ENCODE results near the gene MYH16.
"Not testable (repeated sequence)": the region's sequence is repeated elsewhere in the genome, so short reads cannot be mapped to it uniquely, and the experiment has no call there.

Gene MYH16

DNA sequence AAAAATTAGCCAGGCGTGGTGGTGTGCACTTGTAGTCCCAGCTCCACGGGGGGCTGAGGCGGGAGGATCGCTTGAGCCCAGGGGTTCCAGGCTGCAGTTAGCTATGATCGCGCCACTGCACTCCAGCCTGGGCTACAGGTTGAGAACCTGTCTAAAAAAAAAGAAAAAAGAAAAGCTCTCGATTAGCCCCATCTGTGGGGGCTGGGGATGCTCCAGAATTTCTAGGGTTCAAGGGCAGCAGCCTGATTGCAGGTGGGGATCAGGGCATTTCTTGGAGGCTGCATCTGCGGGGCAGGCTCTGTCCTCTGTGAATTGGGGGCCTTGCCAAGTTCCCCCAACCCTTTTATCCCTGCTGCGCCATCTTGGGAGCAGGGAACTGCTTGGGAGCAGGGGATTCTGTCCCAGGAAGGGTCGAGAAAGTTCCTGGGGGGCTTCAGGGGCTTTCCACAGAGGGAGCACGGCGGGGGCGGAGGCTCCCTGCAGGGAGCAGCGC lies 52.4 kb downstream of the MYH16 start:
- TF ChIP-seq, protein P1, sequence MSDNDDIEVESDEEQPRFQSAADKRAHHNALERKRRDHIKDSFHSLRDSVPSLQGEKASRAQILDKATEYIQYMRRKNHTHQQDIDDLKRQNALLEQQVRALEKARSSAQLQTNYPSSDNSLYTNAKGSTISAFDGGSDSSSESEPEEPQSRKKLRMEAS (IDR thresholded peaks at IDR 0.05; ENCODE audit: low read depth, low read length), result no peak
- no peak for TF ChIP-seq POLR2A (IDR thresholded peaks at IDR 0.05; ENCODE audit: extremely low read depth, insufficient read length)
- no peak for TF ChIP-seq MYC (IDR thresholded peaks at IDR 0.05; ENCODE audit: low read depth, low read length)
- TF ChIP-seq, protein P2, sequence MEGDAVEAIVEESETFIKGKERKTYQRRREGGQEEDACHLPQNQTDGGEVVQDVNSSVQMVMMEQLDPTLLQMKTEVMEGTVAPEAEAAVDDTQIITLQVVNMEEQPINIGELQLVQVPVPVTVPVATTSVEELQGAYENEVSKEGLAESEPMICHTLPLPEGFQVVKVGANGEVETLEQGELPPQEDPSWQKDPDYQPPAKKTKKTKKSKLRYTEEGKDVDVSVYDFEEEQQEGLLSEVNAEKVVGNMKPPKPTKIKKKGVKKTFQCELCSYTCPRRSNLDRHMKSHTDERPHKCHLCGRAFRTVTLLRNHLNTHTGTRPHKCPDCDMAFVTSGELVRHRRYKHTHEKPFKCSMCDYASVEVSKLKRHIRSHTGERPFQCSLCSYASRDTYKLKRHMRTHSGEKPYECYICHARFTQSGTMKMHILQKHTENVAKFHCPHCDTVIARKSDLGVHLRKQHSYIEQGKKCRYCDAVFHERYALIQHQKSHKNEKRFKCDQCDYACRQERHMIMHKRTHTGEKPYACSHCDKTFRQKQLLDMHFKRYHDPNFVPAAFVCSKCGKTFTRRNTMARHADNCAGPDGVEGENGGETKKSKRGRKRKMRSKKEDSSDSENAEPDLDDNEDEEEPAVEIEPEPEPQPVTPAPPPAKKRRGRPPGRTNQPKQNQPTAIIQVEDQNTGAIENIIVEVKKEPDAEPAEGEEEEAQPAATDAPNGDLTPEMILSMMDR (IDR thresholded peaks at IDR 0.05; ENCODE audit: low read depth, low read length), result no peak
- no peak for DNase-seq (ENCODE audit: low read depth)
- peak overlapping the region; percentile 98 for H3K4me3 ChIP-seq (ENCODE audit: low read depth, low read length)

DNA sequence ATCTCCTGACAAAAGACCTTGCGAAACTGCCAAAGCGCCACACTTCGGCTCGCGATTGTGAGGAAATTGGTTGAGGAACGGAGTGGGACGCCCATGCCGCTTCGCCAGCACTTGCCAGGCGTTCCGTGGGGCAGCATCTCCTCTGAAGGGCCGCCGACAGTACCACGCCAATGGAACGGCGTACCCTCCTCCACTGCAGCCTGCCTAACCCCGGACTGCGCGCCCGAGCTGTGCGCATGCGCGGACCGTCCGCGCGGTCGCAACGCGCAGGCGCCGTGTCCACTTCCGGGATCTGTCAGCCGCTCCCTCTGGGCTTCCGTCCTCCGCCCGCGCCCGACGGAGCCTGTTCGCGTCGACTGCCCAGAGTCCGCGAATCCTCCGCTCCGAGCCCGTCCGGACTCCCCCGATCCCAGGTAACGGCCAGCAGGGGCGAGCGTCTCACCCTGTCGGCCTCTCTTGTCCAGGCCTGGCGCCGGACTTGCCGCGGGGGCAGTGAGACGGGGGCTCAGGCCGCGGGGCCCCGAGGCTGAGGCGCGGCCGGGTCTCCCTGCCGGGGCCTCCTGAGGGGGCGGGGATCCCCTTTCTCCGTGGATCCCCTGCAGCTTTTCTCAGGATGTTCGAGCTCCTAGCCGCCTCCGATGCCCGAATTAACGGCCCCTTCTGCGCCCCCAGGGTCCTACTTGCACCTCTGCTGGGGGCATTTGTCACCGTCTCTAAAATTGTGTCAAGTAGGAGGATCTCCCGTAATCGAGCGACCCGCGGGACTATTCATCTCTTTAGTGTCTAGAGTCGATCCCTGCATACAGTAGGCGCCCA lies 53.2 kb downstream of the MYH16 start, which contains the start of gene ARPC1A:
ARPC1A (plus strand) TSS at position 307 of the 816 bp plus-strand sequence. CDS start 7,456 bp downstream, outside the sequence.
- H3K4me3 ChIP-seq (ENCODE audit: low read depth, low read length), result peak within 1 kb of the TSS; percentile 98
- TF ChIP-seq MYC (IDR thresholded peaks at IDR 0.05; ENCODE audit: low read depth, low read length), result peak; percentile 86
- TF ChIP-seq, protein P1 (IDR thresholded peaks at IDR 0.05; ENCODE audit: low read depth, low read length), result peak; percentile 74
- TF ChIP-seq, protein P2 (IDR thresholded peaks at IDR 0.05; ENCODE audit: low read depth, low read length), result no peak
- peak; percentile 99 for TF ChIP-seq POLR2A (IDR thresholded peaks at IDR 0.05; ENCODE audit: extremely low read depth, insufficient read length)
- peak; percentile 96 for DNase-seq (ENCODE audit: low read depth)

DNA sequence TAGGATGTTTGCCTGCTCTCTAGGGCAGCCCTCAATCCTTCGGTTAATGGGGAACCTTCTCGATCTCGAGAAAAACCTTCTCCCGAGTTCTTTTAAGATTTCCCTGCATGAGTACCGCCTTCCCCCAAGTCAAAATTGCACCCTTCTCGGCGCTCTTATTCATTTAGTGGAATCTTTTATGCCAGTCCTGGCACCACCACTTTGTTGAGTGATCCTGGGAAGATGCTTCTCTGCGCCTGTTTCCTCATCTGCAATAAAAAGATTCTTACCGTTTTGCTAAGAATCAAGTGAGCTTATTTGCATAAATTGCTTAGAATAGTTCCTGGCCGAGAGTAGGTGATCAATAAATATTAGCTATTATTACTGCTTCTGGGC lies 53.8 kb downstream of the MYH16 start:
- DNase-seq (ENCODE audit: low read depth), result no peak
- no peak for TF ChIP-seq MYC (IDR thresholded peaks at IDR 0.05; ENCODE audit: low read depth, low read length)
- TF ChIP-seq, protein P2 (IDR thresholded peaks at IDR 0.05; ENCODE audit: low read depth, low read length), result no peak
- TF ChIP-seq POLR2A (IDR thresholded peaks at IDR 0.05; ENCODE audit: extremely low read depth, insufficient read length), result no peak
- TF ChIP-seq, protein P1 (IDR thresholded peaks at IDR 0.05; ENCODE audit: low read depth, low read length), result no peak

DNA sequence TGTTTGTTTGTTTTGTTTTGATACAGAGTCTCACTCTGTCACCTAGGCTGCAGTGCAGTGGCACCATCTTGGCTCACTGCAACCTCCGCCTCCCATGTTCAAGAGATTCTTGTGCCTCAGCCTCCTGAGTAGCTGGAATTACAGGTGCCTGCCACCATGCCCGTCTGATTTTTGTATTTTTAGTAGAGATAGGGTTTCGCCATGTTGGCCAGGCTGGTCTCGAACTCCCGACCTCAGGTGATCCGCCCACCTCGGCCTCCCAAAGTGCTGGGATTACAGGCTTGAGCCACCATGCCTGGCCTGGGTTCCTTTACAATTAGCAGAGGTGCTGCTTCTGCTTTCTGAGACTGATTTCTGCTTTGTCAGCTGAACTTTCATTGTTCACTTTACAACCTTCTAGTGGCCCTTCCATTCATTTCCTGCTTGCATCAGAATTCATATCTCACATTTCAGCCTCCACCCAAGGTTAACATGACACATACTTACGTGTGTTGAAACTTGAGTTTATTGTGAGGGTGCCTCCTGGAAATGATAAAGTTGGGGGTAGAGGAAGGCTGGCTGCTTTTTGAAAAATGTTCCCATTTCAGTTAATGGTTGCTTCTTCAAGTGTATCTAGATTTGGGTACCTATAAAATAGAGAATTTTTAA lies 57.8 kb downstream of the MYH16 start:
- peak; percentile 95 for DNase-seq (ENCODE audit: low read depth)
- peak; percentile 78 for TF ChIP-seq MYC (IDR thresholded peaks at IDR 0.05; ENCODE audit: low read depth, low read length)
- TF ChIP-seq, protein P1 (IDR thresholded peaks at IDR 0.05; ENCODE audit: low read depth, low read length), result peak; percentile 51; the same call in 1 of the 2 replicates
- H3K4me3 ChIP-seq (ENCODE audit: low read depth, low read length), result not testable (repeated sequence)

More for the DNA sequence above, 53.8 kb downstream of the MYH16 start:
- H3K4me3 ChIP-seq (ENCODE audit: low read depth, low read length), result peak overlapping the region; percentile 98

DNA sequence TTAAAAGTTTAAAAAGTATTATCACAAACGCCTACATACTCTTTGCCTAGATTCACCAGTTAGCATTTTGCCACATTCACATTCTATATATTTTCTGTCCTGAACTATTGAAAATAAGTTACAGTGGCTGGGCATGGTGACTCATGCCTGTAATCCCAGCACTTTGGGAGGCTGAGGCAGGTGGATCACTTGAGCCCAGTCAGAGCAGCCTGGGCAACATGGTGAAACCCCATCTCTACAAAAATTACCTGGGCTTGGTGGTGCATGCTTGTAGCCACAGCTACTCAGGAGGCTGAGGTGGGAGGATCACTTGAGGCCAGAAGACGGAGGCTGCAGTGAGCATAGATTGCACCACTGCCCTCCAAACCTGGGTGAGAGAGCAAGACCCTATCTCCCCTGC lies 58.4 kb downstream of the MYH16 start:
- TF ChIP-seq POLR2A (IDR thresholded peaks at IDR 0.05; ENCODE audit: extremely low read depth, insufficient read length), result no peak
- no peak for TF ChIP-seq MYC (IDR thresholded peaks at IDR 0.05; ENCODE audit: low read depth, low read length)
- TF ChIP-seq, protein P2 (IDR thresholded peaks at IDR 0.05; ENCODE audit: low read depth, low read length), result no peak
- TF ChIP-seq, protein P1 (IDR thresholded peaks at IDR 0.05; ENCODE audit: low read depth, low read length), result no peak
- no peak overlapping the region for H3K4me3 ChIP-seq (ENCODE audit: low read depth, low read length)
- DNase-seq (ENCODE audit: low read depth), result no peak
